Endothelial cell (in vitro differentiated cells): ENCODE measurements around the gene GALNT9. TPM values are rescaled to one million over a fixed set of nuclear protein-coding genes. Genes with fewer than 3 reads are reported as not detected.

Experiments used
- DNase-seq: peaks from one replicate; pipeline ENCODE4 v3.0.0; 2021; ENCODE audit warnings: low spot score
- H3K27ac Mint-ChIP-seq: one replicate; pipeline ENCODE4 v1.8.0; 2021; ENCODE audit warnings: mixed read lengths, inconsistent platforms; ENCODE audit not compliant: unreplicated experiment
- H3K27me3 Mint-ChIP-seq: one replicate; pipeline ENCODE4 v1.8.0; 2021; ENCODE audit warnings: mild to moderate bottlenecking, moderate library complexity, mixed read lengths, inconsistent platforms; ENCODE audit not compliant: unreplicated experiment
- H3K36me3 Mint-ChIP-seq: one replicate; pipeline ENCODE4 v1.8.0; 2021; ENCODE audit warnings: mild to moderate bottlenecking, low read depth, mixed read lengths, inconsistent platforms; ENCODE audit not compliant: unreplicated experiment
- H3K4me1 Mint-ChIP-seq: one replicate; pipeline ENCODE4 v1.8.0; 2021; ENCODE audit warnings: mild to moderate bottlenecking, mixed read lengths, inconsistent platforms; ENCODE audit not compliant: unreplicated experiment
- H3K4me3 Mint-ChIP-seq: one replicate; pipeline ENCODE4 v1.8.0; 2021; ENCODE audit warnings: mild to moderate bottlenecking, mixed read lengths, inconsistent platforms; ENCODE audit not compliant: unreplicated experiment
- H3K9me3 Mint-ChIP-seq: one replicate; pipeline ENCODE4 v1.8.0; 2021; ENCODE audit warnings: mixed read lengths, inconsistent platforms; ENCODE audit not compliant: unreplicated experiment
- total RNA-seq: library from RNA; stranded (reverse); fragmentation: NEBNext Ultra II Directional; extraction: Animal tissue kit (Norgen Biotek cat#: 25700); gene quantifications from one replicate; pipeline ENCODE4 v1.2.1, GENCODE V29; 2021; ENCODE audit not compliant: unreplicated experiment
- TF ChIP-seq, protein P1 (sequence below): fragments of 200-600 bp; sonication (generic); IDR thresholded peaks from one replicate; pipeline ENCODE4 v1.5.0; 2021; ENCODE audit warnings: antibody characterized with exemption; ENCODE audit not compliant: unreplicated experiment

GALNT9 gene
- total RNA-seq, 1 donor from 2014 or later = not detected

DNA sequence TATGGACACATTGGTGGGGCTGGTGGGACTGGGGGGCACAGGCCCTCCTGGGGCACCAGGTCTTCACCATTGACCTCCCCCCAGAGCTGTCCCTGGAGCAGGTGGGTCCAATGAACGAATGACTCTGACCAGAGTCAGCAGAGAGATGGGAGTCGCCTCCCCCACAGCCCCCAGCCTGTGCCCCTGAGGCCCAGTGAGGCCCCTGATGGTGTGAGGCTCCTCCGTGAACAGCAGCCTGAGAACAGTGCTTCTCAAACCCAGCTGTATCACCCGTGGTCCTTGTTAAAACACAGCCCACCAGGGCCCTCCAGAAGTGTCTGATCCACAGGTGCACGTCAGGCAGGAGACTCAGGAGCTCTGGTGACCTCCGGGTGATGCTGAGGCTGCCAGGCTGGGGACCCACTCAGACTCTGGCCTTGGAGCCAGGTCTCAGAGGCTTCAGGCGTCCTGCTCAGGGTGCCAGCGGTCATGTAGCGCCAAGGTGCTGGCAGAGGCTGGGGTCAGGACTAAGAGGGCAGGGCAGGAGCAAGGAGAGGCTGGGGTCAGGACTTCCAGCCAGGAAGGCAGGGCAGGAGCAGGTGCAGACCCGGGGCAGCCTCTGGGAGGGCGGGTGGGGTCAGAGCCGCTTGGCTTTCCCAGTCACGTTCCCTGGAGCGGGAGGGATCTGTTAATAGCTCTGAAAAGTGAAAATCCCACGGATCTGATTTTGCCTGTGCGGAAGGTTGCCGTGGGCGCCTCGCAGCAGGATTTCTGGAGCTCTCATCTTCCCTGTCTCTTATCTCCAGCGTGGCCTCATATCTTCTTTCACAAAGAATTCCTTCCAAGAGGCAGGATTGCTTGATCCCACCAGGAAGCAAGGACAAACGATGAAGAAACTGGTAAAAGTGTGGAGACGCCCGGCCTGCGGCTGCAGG, 35.0 kb downstream of the GALNT9 start:
- Mint-ChIP-seq H3K4me1 (no peaks in the 10 kb centered on the region), H3K27ac (no peak overlapping the region), H3K27me3 (peaks cover 12% of the 10 kb centered on the region), H3K4me3 (no peak overlapping the region), H3K36me3 (no peaks in the 10 kb centered on the region), H3K9me3 (no peaks in the 10 kb centered on the region)
- DNase-seq = no peak
- TF ChIP-seq, protein P1, sequence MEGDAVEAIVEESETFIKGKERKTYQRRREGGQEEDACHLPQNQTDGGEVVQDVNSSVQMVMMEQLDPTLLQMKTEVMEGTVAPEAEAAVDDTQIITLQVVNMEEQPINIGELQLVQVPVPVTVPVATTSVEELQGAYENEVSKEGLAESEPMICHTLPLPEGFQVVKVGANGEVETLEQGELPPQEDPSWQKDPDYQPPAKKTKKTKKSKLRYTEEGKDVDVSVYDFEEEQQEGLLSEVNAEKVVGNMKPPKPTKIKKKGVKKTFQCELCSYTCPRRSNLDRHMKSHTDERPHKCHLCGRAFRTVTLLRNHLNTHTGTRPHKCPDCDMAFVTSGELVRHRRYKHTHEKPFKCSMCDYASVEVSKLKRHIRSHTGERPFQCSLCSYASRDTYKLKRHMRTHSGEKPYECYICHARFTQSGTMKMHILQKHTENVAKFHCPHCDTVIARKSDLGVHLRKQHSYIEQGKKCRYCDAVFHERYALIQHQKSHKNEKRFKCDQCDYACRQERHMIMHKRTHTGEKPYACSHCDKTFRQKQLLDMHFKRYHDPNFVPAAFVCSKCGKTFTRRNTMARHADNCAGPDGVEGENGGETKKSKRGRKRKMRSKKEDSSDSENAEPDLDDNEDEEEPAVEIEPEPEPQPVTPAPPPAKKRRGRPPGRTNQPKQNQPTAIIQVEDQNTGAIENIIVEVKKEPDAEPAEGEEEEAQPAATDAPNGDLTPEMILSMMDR = no peak

DNA sequence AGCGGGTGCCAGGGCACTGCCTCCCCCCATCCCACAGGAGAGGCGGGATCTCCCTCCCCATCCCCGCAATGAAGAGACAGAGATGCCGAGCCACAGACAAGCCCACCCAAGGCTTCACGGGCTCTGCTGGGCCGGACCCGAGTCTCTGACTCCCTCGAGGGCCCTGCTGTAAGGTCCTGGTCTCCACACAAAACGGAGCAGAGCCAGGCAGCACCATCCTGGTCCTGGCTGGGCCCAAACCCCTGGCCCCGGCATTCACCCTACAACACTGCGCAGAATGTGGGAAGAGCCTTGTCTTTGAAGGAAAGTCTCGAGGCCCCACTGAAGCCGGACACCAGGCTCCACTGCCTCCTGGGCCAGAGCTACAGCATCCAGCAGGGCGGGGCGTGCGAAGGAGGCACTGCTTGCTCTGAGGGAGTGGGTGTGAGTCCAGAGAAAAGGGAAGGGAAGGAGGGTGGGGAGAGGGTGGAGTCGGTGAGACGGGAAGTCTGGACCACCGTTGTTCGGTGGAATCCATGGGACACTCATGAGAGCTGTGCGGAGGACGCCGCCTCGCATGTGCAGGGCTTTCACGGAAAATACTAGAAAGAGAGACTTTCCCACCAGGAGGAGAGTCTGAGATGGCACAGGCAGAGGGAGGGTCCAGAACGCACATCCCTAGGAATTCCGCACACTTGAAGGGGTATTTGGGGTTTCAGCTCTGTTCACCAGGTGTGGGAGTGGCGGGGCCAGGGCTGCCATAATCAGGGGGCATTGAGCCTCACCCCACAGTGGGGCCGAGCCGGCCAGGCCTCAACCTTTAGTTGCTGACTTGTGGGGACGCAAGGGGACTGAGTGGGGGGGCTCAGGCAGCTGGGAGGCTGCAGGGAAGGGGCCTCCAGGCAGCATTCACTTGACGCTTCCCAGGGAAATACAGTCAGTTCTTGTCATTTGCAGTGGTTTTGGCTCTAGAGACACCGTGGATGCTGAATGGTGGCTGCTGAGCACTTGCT, 36.8 kb downstream of the GALNT9 start:
- Mint-ChIP-seq H3K36me3 (no peaks in the 10 kb centered on the region), H3K4me3 (no peak overlapping the region), H3K27ac (no peak overlapping the region), H3K27me3 (peaks cover 15% of the 10 kb centered on the region), H3K4me1 (no peaks in the 10 kb centered on the region), H3K9me3 (no peaks in the 10 kb centered on the region)
- DNase-seq = no peak
- TF ChIP-seq, protein P1 = no peak

DNA sequence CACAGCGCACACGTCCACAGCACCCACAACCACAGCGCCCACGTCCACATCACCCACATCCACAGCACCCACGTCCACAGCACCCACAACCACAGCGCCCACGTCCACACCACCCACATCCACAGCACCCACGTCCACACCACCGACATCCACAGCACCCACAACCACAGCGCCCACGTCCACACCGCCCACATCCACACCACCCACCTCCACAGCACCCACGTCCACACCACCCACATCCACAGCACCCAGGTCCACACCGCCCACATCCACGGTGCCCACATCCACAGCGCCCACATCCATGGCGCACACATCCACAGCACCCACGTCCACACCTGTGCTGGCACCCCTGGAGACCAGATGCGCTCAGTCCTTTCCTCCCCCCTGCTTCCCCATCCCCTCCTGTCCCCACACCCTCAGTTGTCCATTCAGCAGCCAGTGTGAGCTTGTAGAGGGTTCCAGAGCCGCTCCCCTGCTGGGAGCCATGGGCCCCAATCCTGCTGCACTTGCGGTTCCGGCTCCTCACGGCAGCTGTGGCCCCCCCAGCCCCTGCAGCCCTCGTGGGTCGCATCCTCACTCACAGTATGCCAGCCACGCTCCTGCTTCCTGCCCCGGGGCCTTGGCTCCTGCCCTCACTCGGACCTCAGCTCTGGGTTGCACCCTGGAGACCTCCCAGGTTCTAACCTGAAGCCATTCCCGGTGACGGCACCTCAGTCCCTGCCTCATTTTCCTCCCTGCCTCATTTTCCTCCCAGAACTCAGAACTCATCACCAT, 37.8 kb downstream of the GALNT9 start:
- H3K27ac Mint-ChIP-seq = no peak overlapping the region
- TF ChIP-seq, protein P1 = no peak
- no peaks in the 10 kb centered on the region for H3K4me1 Mint-ChIP-seq
- H3K9me3 Mint-ChIP-seq = no peaks in the 10 kb centered on the region
- H3K27me3 Mint-ChIP-seq = peaks cover 18% of the 10 kb centered on the region
- H3K4me3 Mint-ChIP-seq = no peak overlapping the region
- no peaks in the 10 kb centered on the region for H3K36me3 Mint-ChIP-seq
- DNase-seq = no peak

DNA sequence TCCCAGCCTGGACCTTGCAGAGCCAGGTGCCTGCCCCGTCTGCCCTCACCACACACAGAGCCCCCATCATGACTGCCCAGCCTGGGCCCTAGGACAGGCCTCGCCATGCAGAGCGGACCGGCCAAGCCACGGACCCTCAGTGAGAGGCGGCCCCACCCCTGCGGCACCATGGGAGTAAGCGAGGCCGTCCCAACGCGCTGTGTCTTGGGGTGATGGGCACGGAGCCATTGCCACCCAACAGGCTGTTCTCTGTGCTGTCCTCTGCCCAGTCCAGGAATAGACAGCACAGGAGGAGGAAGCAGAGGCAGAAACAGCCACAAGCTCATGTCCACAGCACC, 39.2 kb downstream of the GALNT9 start:
- H3K4me1 Mint-ChIP-seq = no peaks in the 10 kb centered on the region
- no peaks in the 10 kb centered on the region for H3K9me3 Mint-ChIP-seq
- TF ChIP-seq, protein P1 = no peak
- H3K27me3 Mint-ChIP-seq = peaks cover 23% of the 10 kb centered on the region
- no peak overlapping the region for H3K27ac Mint-ChIP-seq
- no peak for DNase-seq
- H3K4me3 Mint-ChIP-seq = no peak overlapping the region
- no peaks in the 10 kb centered on the region for H3K36me3 Mint-ChIP-seq
